Thyroid gland (tissue), 4 donors: Measurements from ENCODE around the gene NANOGP8. TPM values are rescaled to one million over a fixed set of nuclear protein-coding genes. Genes with fewer than 3 reads are reported as not detected.

Source experiments
- DNase-seq, 2 donors: peaks; one replicate each; pipeline ENCODE4 v3.0.0-alpha.2; 2019
- H3K27ac ChIP-seq, 3 donors: fragments of 200-600 bp; sonication (generic); 1 replicate in 2 of 3; 2 replicates in 1 of 3; pipeline ENCODE4 v1.5.1; 2016 to 2019; ENCODE audit warnings: mild to moderate bottlenecking in 1 of 3, moderate library complexity in 1 of 3
- H3K27me3 ChIP-seq: fragments of 200-600 bp; sonication (generic); one replicate; pipeline ENCODE4 v1.5.1; 2019
- H3K36me3 ChIP-seq, 2 donors: fragments of 200-600 bp; sonication (generic); one replicate each; pipeline ENCODE4 v1.5.1; 2016 to 2019
- H3K4me1 ChIP-seq, 2 donors: fragments of 200-600 bp; sonication (generic); one replicate each; pipeline ENCODE4 v1.5.1; 2017 to 2019
- H3K4me3 ChIP-seq, 3 donors: fragments of 200-600 bp; sonication (generic); replicated peaks in 1 of 3; 1 replicate in 2 of 3; 2 replicates in 1 of 3; pipeline ENCODE4 v1.5.1; 2016; ENCODE audit warnings: mild to moderate bottlenecking in 1 of 3
- H3K9me3 ChIP-seq: fragments of 200-600 bp; sonication (generic); one replicate; pipeline ENCODE4 v1.5.1; 2017
- POLR2A ChIP-seq, 2 donors: fragments of 450-650 bp; IDR thresholded peaks; one replicate each; pipeline ENCODE4 v1.6.1; 2017; ENCODE audit warnings: antibody characterized with exemption in 2 of 2, mild to moderate bottlenecking in 2 of 2, moderate library complexity in 1 of 2
- WGBS, 2 donors: methylation state at CpG; one replicate each; pipeline ENCODE4 v1.1.5; 2017; 5-methylcytosine and 5-hydroxymethylcytosine counted together
- intact Hi-C: fragments of 100-400 bp; cut with DNase I; formaldehyde crosslinking; loops from one replicate; pipeline ENCODE4 v1.15.1; 2023
- total RNA-seq, 4 donors: library from RNA; depleted of rRNA; stranded (reverse); fragments of >200 nt; gene quantifications; one replicate each; pipeline ENCODE4 v1.2.3, GENCODE V29; 2016
- TF ChIP-seq, protein P1 (sequence below), 6 experiments: fragments of 200-600 bp in 3 of 6; fragments of 450-650 bp in 3 of 6; sonication (generic) in 3 of 6; IDR thresholded peaks; one replicate each; pipeline ENCODE4 v1.5.1; 2016 to 2019; ENCODE audit warnings: antibody characterized with exemption in 6 of 6, mild to moderate bottlenecking in 2 of 6, inconsistent platforms in 1 of 6, moderate library complexity in 1 of 6

The NANOGP8 gene
- total RNA-seq, 4 donors from 2014 or later: 0.81 to 3.2 (median 2.6) TPM

DNA sequence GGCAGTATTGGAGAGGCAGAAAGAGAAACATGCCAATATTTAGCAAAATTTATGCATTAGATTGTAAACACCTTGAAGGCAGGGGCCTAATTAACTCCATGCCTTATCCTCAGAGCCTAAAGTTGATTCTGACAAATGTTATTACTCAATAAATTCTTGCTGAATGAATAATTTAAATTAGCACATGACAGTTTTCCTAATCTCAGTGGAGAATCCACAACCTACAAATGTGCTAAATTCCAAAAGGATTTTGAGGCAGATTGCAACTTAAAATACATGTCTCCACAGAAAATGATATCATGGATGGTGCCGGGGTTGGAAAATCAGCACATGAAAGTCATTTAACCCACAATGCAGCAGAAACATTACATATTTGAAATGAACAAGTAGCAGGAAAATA is 41.1 kb upstream of the NANOGP8 start:
- WGBS, 2 donors: 93% methylated on average over 1 of the region's 1 CpG

DNA sequence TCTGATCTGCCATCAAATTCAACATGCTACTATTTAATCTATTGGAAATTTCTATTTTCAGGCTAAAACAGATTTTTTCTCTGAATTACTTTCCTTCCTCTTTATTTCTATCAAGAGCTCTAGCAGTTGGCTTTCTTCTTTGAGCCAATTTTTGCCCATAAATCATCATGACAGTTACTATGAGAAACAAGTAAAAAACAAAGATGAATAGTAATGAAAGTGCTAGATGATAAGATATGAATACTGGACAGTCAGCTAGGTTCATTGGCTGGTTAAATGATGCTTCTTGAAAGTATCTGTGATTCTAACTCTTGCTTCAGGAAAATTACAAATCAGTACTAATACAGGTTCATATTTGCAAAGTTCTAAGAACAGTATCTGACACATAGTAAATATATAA is 38.6 kb upstream of the NANOGP8 start:
- H3K4me3 ChIP-seq: no peak overlapping the region
- no peak for DNase-seq
- no peak overlapping the region for H3K27ac ChIP-seq
- TF ChIP-seq, protein P1, sequence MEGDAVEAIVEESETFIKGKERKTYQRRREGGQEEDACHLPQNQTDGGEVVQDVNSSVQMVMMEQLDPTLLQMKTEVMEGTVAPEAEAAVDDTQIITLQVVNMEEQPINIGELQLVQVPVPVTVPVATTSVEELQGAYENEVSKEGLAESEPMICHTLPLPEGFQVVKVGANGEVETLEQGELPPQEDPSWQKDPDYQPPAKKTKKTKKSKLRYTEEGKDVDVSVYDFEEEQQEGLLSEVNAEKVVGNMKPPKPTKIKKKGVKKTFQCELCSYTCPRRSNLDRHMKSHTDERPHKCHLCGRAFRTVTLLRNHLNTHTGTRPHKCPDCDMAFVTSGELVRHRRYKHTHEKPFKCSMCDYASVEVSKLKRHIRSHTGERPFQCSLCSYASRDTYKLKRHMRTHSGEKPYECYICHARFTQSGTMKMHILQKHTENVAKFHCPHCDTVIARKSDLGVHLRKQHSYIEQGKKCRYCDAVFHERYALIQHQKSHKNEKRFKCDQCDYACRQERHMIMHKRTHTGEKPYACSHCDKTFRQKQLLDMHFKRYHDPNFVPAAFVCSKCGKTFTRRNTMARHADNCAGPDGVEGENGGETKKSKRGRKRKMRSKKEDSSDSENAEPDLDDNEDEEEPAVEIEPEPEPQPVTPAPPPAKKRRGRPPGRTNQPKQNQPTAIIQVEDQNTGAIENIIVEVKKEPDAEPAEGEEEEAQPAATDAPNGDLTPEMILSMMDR (IDR thresholded peaks at IDR 0.05): no peak
- no peak for TF ChIP-seq POLR2A (IDR thresholded peaks at IDR 0.05)
- H3K4me1 ChIP-seq: no peaks in the 10 kb centered on the region
- intact Hi-C loops: no loop called here
- no peaks in the 10 kb centered on the region for H3K36me3 ChIP-seq
- H3K9me3 ChIP-seq: no peaks in the 10 kb centered on the region
- H3K27me3 ChIP-seq: no peaks in the 10 kb centered on the region

More for the DNA sequence above, 41.1 kb upstream of the NANOGP8 start:
- Histone ChIP-seq H3K4me1 (no peaks in the 10 kb centered on the region), H3K9me3 (no peaks in the 10 kb centered on the region), H3K27me3 (no peaks in the 10 kb centered on the region), H3K4me3 (no peak overlapping the region), H3K36me3 (no peaks in the 10 kb centered on the region), H3K27ac (no peak overlapping the region)
- intact Hi-C loops: no loop called here
- TF ChIP-seq POLR2A (IDR thresholded peaks at IDR 0.05): no peak
- TF ChIP-seq, protein P1 (IDR thresholded peaks at IDR 0.05): no peak
- no peak for DNase-seq

DNA sequence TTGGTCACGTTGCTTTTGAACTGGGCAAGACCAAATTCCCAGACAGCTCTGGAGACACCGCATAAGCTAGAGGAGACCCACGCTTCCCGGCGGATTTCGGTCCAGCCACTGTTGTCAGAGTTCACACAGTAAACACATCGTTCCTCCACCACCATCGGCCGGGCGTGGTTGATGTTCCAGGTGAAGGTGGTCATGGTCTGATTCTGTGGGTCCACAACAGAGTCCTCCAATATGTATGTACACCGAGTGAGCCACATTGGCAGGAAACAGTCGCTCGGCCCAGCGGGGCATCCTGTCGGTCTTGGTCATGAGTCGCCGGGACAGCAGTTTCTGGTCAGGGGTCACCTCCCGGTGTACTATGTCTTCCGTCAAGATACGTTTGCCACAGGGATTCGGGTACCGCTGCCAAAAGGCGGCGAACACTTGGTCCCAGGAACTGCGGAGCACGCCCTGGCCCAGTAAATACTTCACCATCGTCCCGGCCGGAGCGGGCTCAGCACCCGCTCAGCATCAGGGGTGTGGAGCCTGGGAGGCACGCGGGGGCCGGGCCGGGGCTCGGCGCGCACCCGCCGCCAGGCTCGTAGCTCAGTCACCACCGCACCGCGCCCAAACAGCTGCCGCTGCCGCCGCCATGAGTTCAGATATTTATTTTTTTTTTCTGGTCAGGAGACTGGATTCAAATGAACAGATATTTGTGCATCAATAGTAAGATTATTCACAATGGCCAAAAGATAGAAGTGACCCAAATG is 36.7 kb upstream of the NANOGP8 start:
- Histone ChIP-seq H3K36me3 (no peaks in the 10 kb centered on the region), H3K4me1 (no peaks in the 10 kb centered on the region), H3K4me3 (no peak overlapping the region), H3K9me3 (no peaks in the 10 kb centered on the region), H3K27me3 (no peaks in the 10 kb centered on the region), H3K27ac (no peak overlapping the region)
- no peak for DNase-seq
- no peak for TF ChIP-seq POLR2A (IDR thresholded peaks at IDR 0.05)
- TF ChIP-seq, protein P1 (IDR thresholded peaks at IDR 0.05): no peak
- 95 to 96% methylated on average over 41 to 47 of the region's 47 CpGs for WGBS, 2 donors
- intact Hi-C loops: no loop called here

DNA sequence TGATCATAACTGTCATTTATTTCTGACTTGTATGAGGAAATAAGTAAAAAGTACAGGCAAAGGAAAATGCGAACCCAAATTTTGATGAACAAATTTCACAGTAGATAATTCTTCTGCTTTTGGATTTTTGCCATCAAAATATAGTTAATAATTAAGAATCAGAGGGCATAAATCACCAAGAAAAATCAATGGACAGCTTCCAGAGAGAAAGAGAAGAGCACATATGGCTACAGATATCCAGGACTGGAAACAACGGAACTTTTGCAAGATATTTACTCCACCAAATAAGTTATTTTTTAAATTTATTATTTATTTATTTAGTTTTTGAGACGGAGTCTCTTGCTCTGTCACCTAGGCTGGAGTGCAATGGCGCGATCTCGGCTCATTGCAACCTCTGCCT is 35.1 kb upstream of the NANOGP8 start:
- Histone ChIP-seq H3K9me3 (no peaks in the 10 kb centered on the region), H3K4me1 (no peaks in the 10 kb centered on the region), H3K4me3 (no peak overlapping the region), H3K27ac (no peak overlapping the region), H3K27me3 (no peaks in the 10 kb centered on the region), H3K36me3 (no peaks in the 10 kb centered on the region)
- intact Hi-C loops: no loop called here
- 97 to 98% methylated on average over 6 of the region's 6 CpGs for WGBS, 2 donors
- no peak for DNase-seq
- TF ChIP-seq POLR2A (IDR thresholded peaks at IDR 0.05): no peak
- TF ChIP-seq, protein P1 (IDR thresholded peaks at IDR 0.05): no peak

DNA sequence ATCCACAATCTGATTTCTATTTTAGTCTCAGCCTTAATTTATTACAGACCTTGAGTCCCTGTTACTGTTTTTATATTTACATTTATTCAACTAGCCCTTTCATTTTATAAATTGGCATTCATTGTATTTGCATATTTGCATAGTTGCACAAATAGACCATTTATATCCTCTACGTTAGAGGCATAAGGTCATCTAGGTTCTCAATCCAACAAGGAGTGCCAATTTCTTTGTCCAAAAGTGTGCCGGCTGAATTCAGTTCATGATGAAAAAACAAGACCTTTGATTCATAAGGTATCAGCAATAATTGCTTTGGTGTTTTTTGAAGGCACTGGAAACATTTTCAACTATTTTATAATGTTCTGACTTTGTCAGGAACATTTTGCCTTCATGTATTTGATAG is 33.9 kb upstream of the NANOGP8 start:
- 77 to 80% methylated on average over 2 of the region's 2 CpGs for WGBS, 2 donors
- Histone ChIP-seq H3K36me3 (no peaks in the 10 kb centered on the region), H3K9me3 (no peaks in the 10 kb centered on the region), H3K4me3 (no peak overlapping the region), H3K4me1 (no peaks in the 10 kb centered on the region), H3K27me3 (no peaks in the 10 kb centered on the region), H3K27ac (no peak overlapping the region)
- intact Hi-C loops: no loop called here
- no peak for DNase-seq
- no peak for TF ChIP-seq POLR2A (IDR thresholded peaks at IDR 0.05)
- TF ChIP-seq, protein P1 (IDR thresholded peaks at IDR 0.05): no peak
